NCI-H187 treated with DMSO at 0.1 percent for 48 hours (cell line): ENCODE data around the gene AFG3L2.

ENCODE experiments used
- DNase-seq: peaks from one replicate; lab custom pipeline; 2025; lab: John Stamatoyannopoulos, UW

The AFG3L2 gene

GRCh38 chr18:12304351-12305210 lies 72.4 kb downstream of the AFG3L2 start:
- no peak for DNase-seq

- no peak for DNase-seq
These were observed 74.5 kb downstream of the AFG3L2 start for GRCh38 chr18:12302391-12303147.

- no peak for DNase-seq
These were observed 75.6 kb downstream of the AFG3L2 start for GRCh38 chr18:12301263-12302005.

- DNase-seq, result no peak
These were observed 77.2 kb downstream of the AFG3L2 start for GRCh38 chr18:12299862-12300261.

GRCh38 chr18:12296457-12296856 lies 80.6 kb downstream of the AFG3L2 start:
- no peak for DNase-seq

- no peak for DNase-seq
These were observed 81.0 kb downstream of the AFG3L2 start for GRCh38 chr18:12296087-12296403.

GRCh38 chr18:12295389-12296086 lies 81.5 kb downstream of the AFG3L2 start:
- no peak for DNase-seq

GRCh38 chr18:12293831-12294230 lies 83.2 kb downstream of the AFG3L2 start:
- DNase-seq, result no peak

GRCh38 chr18:12291690-12292089 lies 85.3 kb downstream of the AFG3L2 start:
- DNase-seq, result no peak

GRCh38 chr18:12291161-12291560 lies 85.9 kb downstream of the AFG3L2 start:
- no peak for DNase-seq

GRCh38 chr18:12290086-12290485 lies 86.9 kb downstream of the AFG3L2 start:
- no peak for DNase-seq

- no peak for DNase-seq
These were observed 88.6 kb downstream of the AFG3L2 start for GRCh38 chr18:12288403-12288755.

GRCh38 chr18:12287684-12288402 lies 89.2 kb downstream of the AFG3L2 start:
- DNase-seq, result no peak

- no peak for DNase-seq
These were observed 89.8 kb downstream of the AFG3L2 start for GRCh38 chr18:12287131-12287681.

GRCh38 chr18:12283666-12284065 lies 93.4 kb downstream of the AFG3L2 start:
- DNase-seq, result no peak

- DNase-seq, result no peak
These were observed 93.8 kb downstream of the AFG3L2 start for GRCh38 chr18:12283256-12283655.

- no peak for DNase-seq
These were observed 94.5 kb downstream of the AFG3L2 start for GRCh38 chr18:12282442-12283039.

- DNase-seq, result no peak
These were observed 95.2 kb downstream of the AFG3L2 start for GRCh38 chr18:12281861-12282260.

GRCh38 chr18:12279781-12280531 lies 97.1 kb downstream of the AFG3L2 start:
- no peak for DNase-seq
